ENCODE results near the gene PPP1R3E.
"Not testable (repeated sequence)": the region's sequence is repeated elsewhere in the genome, so short reads cannot be mapped to it uniquely, and the experiment has no call there.

PPP1R3E gene

GRCh38 chr14:23326491-23327332 lies 24.1 kb upstream of the PPP1R3E start:
- TF ChIP-seq CTCF (IDR thresholded peaks at IDR 0.05; ENCODE audit: borderline replicate concordance, insufficient read depth, low read depth, low read length), result no peak
- H3K4me3 ChIP-seq (ENCODE audit: low read depth, low read length), result no peak overlapping the region

- not testable (repeated sequence) for H3K4me3 ChIP-seq (ENCODE audit: low read depth, low read length)
Observed at GRCh38 chr14:23325746-23326145, 23.1 kb upstream of the PPP1R3E start.

GRCh38 chr14:23324993-23325392 lies 22.3 kb upstream of the PPP1R3E start:
- no peak overlapping the region for H3K4me3 ChIP-seq (ENCODE audit: low read depth, low read length)
- no peak for TF ChIP-seq CTCF (IDR thresholded peaks at IDR 0.05; ENCODE audit: borderline replicate concordance, insufficient read depth, low read depth, low read length)

- H3K4me3 ChIP-seq (ENCODE audit: low read depth, low read length), result no peak overlapping the region
- TF ChIP-seq CTCF (IDR thresholded peaks at IDR 0.05; ENCODE audit: borderline replicate concordance, insufficient read depth, low read depth, low read length), result no peak
Observed at GRCh38 chr14:23324455-23324846, 21.8 kb upstream of the PPP1R3E start.

GRCh38 chr14:23323838-23324454 lies 21.3 kb upstream of the PPP1R3E start:
- TF ChIP-seq CTCF (IDR thresholded peaks at IDR 0.05; ENCODE audit: borderline replicate concordance, insufficient read depth, low read depth, low read length), result no peak
- H3K4me3 ChIP-seq (ENCODE audit: low read depth, low read length), result no peak overlapping the region

GRCh38 chr14:23322568-23323517 lies 20.2 kb upstream of the PPP1R3E start:
- peak overlapping the region; percentile 54 for H3K4me3 ChIP-seq (ENCODE audit: low read depth, low read length)
- TF ChIP-seq CTCF (IDR thresholded peaks at IDR 0.05; ENCODE audit: borderline replicate concordance, insufficient read depth, low read depth, low read length), result no peak

All from GM12875 (cell line).